HG03571 (cell line): ENCODE measurements around the gene COASY.

ENCODE experiments used
- ATAC-seq: cut with Tn5 transposase; IDR thresholded peaks from one replicate; pipeline ENCODE4 v1.9.1; 2021; ENCODE audit not compliant: unreplicated experiment

COASY gene

DNA sequence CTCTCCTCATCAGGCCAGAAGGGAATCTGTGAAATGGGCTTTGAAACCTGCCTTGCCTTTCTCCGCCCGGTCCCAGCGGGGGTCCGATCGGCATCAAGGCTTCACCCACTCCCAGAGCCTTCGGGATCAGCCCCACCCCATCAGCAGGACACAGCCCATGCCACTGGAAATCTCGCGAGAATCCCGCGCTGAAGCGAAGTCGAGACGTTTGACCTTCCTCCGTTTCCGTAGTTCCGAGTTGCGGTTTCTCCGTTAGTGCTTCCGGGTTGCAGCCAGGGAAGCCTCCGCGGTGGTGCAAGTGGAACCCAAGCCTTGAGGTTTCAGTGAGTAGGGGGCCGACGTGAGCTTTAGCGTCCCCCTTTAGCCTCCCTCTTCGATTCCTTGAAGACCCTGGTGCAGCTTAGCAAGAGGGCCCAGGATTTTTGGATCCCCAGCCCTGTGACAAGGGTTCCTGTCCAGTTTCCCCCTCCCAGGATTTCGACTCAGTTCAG, at the start of gene COASY:
Gene COASY (plus strand): TSS at position 252 of the 491 bp plus-strand sequence. CDS start 475 bp downstream, outside the sequence.
- no peak for ATAC-seq

- ATAC-seq, result no peak
Observed at GRCh38 chr17:42512246-42512645, 49.7 kb upstream of the COASY start.

GRCh38 chr17:42512733-42513251, 49.2 kb upstream of the COASY start:
- ATAC-seq, result no peak

DNA sequence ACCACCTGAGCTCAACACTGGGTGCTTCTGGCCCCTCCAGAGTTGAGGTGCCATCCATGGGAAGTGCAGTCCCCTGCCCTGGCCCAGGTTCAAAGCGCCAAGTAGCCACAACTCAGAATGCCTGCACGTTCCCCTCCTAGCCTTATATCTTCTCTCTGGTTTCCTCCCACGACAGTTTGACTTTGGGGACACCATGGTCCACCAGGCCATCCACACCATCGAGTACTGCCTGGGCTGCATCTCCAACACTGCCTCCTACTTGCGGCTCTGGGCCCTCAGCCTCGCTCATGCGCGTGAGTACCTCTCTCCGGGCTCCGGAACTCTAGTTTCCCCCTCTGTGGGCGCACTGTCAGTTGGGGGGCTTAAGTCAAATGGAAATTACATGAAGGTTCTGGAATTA, 48.3 kb upstream of the COASY start:
- no peak for ATAC-seq

- no peak for ATAC-seq
Observed at GRCh38 chr17:42514279-42514678, 47.7 kb upstream of the COASY start.

- no peak for ATAC-seq
Observed at GRCh38 chr17:42514867-42515266, 47.1 kb upstream of the COASY start.

GRCh38 chr17:42517516-42517915, 44.4 kb upstream of the COASY start:
- no peak for ATAC-seq

DNA sequence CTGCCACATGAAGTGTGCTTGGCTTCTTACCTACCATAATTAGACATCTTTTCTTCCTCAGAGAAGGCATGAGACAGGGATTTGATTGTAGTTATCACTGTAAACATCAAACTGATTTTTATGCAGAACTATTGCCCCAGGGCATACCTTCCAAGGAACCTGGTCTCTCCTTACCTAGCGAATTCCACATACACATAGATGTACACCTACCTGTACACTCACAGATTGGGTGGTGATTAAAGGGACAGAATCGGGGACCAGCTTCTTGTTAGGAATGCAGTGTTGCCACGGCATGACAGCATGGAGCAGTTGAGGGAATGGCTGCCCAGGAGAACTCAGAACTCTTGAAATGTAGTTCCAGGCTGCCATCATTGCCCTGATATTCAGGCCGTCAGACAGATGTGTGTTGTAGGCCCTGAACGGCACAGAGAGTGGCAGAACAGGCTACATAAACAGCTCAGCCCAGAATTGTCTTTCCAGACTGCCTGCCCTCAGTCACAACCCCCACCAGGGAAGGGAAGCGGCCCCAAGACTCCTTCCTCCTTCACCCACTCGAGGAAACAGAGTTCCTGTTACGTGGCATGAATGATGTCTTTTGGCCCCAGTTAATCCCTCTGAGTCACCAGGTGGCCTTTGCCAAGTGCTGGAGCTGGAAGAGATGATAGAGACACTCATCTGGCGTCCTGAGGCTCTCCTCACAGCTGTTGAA, 43.7 kb upstream of the COASY start:
- no peak for ATAC-seq

DNA sequence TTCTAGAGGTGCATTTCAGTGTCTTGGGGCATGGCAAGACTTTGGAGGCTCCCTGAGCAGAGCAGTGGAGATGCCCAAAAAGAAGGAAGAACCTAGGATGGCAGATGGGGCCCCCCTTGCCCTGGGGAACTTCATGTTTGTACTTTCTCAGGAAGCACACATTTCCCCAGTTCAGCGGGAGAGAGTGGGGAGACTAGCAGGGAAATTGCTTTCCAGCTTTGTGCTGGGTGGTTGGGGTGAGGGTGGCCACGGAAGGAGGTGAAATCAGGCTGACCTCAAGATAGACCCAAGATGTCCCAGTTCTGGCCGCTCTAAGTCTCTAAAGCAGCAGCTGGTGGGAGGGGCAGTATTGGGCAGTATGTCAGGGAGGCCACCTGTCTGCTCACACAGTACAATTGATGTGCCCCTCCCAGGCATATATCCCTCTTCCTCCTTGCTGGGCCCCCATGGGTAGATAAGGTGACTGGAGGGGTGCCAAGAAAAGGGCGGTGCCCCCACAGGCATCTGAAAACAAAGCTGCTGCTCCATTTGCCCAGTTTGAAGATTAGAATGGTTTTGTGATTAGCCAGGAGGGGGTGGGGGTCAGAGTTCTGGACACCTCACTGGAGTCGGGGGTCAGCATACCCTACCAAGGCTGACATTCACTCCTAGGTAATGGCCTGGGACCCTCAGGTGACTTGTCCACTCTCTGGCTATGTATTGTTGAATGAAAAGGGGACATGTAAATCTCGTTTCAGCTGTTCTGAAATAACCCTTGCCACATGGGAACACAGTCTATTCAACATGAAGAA, 43.0 kb upstream of the COASY start:
- no peak for ATAC-seq

GRCh38 chr17:42519546-42520491, 42.1 kb upstream of the COASY start:
- ATAC-seq, result no peak

DNA sequence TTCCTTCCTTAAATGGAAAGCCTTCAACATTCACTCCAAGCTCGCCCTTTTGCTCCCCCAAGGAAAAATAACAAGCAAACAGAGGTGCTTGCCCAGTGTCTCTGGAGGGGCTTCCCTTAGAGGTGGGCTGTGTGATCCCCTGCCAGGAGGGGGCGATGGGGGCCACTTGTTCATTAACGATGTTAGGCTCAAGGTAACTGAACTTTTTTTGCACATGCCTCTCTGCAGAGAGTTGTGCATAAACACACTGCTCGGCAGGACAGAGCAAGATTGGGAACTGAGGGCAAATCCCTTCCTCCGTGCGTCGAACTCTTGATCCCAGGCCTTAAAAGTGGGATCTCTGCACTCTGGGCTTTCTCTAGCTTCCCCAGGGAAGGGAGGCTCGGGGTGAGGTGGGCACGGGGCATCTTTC, 41.4 kb upstream of the COASY start:
- no peak for ATAC-seq

GRCh38 chr17:42521036-42521435, 40.9 kb upstream of the COASY start:
- no peak for ATAC-seq

DNA sequence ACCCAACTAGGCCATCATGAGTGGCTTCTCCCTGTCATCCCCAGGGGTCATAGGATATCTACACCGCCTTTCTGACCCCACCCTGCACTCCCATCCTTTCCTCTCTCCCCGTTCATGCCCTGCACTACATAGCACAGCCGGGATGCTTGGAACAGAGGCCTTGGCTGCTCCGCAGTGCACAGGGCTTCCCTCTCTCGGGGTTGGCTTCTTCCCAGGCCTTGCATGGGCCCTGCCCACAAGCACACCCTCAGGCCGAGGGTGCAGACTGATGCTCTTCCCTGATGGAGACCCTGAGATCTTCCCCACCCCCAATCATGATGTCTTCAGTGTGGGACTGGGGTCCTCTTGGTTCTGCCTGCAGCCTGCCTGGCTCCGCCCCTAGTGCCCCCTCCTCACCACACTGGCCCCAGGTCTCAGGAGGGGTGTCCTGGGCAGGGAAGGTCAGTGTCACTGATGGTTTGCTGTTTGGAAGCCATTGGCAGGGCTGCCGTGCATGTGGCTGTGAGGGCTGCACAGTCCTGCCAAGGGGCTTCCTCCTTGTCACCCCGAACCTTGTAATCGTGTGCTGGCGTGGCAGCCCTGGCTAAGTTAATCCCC, 40.2 kb upstream of the COASY start:
- no peak for ATAC-seq

- ATAC-seq, result no peak
Observed at GRCh38 chr17:42522263-42522790, 39.6 kb upstream of the COASY start.

- no peak for ATAC-seq
Observed at GRCh38 chr17:42522798-42523278, 39.1 kb upstream of the COASY start.

DNA sequence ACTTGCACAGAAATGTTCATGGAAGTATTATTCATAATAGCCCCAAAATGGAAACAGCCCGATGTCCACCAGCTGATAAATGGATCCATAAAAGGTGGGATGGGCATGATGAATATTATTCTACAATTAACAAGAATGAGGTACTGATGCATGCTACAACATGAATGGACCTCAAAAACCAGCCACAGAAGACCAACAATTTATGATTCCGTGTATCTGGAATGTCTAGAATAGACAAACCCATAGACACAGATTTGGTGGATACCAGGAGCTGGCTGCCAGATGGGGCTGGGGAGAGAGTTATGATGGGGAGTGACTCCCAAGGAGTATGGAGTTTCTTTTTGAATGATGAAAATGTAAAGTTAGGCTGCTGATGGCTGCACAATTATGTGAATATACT, 36.7 kb upstream of the COASY start:
- ATAC-seq, result no peak

DNA sequence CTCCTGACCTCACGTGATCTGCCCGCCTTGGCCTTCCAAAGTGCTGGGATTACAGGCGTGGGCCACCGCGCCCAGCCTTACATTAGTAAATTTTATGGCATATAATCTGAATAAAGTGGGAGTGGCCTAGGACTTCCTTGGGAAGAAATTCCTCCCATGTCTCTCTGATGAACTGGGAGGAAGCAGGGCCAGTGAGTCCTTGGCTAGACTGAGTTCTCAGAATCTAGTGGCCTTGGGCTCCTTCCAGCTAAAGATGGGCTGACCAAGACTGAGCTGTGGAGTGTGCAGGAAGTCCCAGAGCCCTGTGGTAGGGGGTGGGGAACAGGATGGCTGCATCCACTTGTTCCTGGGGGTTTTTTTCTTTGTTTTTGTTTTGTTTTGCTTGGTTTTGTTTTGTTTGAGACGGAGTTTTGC, 35.9 kb upstream of the COASY start:
- no peak for ATAC-seq

DNA sequence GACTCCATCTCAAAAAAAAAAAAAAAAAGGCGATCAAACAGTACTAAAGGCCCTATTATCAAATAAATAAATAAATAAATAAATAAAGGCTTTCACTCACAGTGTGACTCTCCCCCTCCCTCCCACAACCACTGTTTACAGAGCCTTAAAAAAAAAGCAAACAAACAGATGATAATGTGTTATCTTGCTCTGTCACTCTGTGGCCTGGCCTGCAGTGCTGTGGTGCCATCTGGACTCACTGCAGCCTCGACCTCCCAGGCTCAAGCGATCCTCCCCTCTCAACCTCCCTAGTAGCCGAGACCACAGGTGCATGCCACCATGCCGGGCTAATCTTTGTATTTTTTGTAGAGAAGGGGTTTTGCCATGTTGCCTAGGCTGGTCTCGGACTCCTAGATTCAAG, 34.0 kb upstream of the COASY start:
- ATAC-seq, result no peak

DNA sequence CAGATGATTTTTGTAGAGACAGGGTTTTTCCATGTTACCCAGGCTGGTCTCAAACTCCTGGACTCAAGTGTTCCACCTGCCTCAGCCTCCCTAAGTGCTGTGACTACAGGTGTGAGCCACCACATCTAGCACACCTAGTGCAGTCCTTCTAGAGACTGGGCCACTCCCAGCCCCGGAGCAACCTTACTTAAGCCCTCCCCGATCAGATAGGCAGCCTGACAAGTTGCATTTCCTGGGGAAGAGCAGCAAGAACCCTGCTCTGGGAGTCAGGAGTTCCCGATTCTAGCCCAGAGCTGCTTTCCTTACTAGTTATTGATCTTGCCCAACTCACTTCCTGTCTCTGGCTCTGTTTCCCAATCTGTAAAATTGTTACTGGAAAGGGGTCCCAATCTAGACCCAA, 32.9 kb upstream of the COASY start:
- ATAC-seq, result no peak

- no peak for ATAC-seq
Observed at GRCh38 chr17:42530952-42531454, 30.9 kb upstream of the COASY start.
